ENCODE measurements around the gene DNM1.

The DNM1 gene

DNA sequence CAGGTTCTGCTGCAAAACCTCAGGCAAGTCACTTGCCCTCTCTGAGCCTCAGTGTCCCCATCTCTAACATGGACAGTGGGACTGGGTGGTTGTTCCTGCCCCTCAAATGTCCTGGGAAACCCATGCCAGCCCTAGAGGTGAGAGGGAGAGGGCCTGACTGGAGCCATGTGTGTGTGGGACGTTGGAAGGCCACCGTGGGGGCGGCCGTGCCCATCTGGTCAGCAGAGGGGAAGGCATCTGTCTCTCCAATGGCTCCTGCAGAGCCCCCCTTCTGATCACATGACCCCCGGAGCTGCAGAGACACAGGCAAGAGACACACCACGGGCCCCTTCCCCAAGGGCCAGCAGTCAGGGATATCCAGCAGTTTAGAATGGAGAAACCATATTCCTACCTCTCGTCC lies 1.7 kb downstream of the DNM1 start:
- H3K4me3 ChIP-seq, result peak overlapping the region; percentile 68
- peaks cover 5% of the 10 kb centered on the region; the same call in 1 of the 2 replicates for H3K36me3 ChIP-seq (replicated peaks)
- in situ Hi-C loops (cut with MboI; ENCODE audit: low sequenced_read_pairs), result no loop called here
- no peaks in the 10 kb centered on the region for H3K27me3 ChIP-seq (ENCODE audit: low read depth)
- H3K9me3 ChIP-seq, result no peaks in the 10 kb centered on the region
- no peak for DNase-seq (ENCODE audit: low spot score in 2 of 2)
- H3K4me1 ChIP-seq, result peaks cover 5% of the 10 kb centered on the region; the same call in 1 of the 2 replicates

DNA sequence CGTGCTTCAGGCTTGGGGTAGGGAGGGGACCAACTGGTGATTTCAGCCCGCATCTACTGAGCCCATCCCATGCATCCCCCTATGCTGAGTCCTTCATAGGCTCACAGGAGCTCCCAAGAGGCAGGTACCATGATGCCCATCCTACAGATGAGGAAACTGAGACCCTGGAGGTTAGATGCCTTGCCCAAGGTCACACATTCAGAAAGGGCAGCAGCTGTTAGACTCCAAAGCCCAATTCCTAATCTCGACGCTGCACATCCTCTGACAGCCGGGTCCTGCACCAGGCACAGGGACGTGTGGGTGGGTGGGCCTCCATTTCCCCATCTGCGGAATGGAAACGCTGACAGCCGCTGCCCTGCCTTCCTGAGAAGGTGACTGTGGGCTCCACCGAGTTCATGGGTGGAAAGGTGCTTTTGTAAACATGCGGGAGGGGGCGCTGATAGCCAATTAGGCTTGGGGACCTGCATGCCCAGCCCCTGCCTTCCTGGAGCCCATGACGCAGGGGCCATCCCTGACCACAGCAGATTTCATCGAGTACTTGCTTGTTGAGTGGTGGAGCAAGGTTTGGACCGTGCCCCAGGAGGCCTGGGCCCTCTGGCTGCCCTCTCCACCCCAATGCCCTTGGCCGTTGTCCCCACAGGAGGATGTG lies 2.2 kb downstream of the DNM1 start:
- Histone ChIP-seq H3K4me3 (no peak overlapping the region), H3K27me3 (ENCODE audit: low read depth) (no peaks in the 10 kb centered on the region), H3K36me3 (replicated peaks) (peaks cover 5% of the 10 kb centered on the region; the same call in 1 of the 2 replicates), H3K4me1 (peaks cover 5% of the 10 kb centered on the region; the same call in 1 of the 2 replicates), H3K9me3 (no peaks in the 10 kb centered on the region)
- in situ Hi-C loops (cut with MboI; ENCODE audit: low sequenced_read_pairs), result no loop called here
- no peak for DNase-seq (ENCODE audit: low spot score in 2 of 2)

DNA sequence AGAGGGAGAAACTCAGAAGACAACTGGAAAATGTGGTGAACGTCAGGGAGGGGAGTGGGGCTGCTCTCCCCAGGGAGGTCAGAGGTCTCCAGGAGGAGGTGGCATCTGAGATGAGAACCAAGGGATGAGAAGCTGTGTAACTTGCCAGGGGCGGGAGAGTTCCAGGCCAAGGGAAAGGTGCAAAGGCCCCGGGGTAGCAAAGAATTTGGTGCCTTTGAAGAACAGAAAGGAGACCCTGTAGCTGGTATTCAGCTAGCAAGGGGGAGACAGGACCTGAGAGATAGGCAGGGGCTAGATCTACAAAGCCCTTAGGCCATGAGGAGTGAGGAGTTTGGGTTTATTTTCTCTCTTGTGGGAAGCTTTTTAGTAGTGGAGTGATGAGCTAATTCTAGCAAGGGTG lies 3.3 kb downstream of the DNM1 start:
- no peaks in the 10 kb centered on the region for H3K27me3 ChIP-seq (ENCODE audit: low read depth)
- no peaks in the 10 kb centered on the region for H3K9me3 ChIP-seq
- H3K4me1 ChIP-seq, result peaks cover 5% of the 10 kb centered on the region; the same call in 1 of the 2 replicates
- no peak for DNase-seq (ENCODE audit: low spot score in 2 of 2)
- H3K36me3 ChIP-seq (replicated peaks), result peaks cover 5% of the 10 kb centered on the region; the same call in 1 of the 2 replicates
- H3K4me3 ChIP-seq, result no peak overlapping the region
- in situ Hi-C loops (cut with MboI; ENCODE audit: low sequenced_read_pairs), result no loop called here

DNA sequence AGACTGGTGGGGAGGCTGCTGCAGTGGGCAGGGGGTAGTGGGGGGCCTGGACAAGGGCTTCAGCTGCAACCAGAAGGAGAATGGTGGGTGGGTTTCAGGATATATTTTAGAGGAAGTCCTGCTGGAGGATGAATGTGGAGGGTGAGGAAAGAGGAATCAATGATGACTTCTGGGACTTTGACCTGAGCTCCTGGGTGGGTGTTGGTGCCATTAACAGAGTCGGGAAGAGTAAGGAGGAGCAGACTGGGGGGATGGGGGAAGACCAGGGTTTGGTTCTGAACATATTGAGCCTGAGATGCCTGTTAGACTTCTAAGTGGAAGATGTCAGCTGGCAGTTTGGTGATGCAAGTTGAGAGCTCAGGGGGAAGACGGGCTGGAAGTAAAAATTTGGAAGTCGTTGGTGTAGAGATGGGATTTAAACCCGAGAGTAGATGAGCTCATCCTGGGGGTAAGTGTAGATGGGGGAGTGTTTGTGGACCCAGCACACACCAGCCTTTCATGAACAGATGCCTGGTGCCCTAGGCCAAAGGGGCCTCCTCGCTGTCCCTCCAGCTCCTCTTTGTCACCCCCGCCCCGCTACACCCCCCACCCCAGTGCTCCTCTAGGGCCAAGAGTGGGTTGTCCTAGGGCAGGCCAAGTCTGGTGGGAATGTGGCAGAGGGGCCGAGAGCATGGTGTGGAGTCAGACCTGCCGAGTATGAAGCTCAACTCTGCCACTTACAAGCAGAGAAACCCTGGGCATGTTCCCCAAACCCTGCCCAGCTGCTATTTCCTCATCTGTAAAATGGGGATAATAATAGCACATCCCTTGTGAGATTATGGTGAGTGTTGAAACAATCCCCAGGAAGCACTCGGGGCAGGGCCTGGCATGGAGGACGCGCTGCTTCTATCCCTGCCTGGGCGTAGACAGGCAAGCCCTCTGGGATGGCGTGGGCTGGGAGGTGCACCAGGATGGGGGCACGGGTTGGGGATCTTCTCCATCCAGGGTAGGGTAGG lies 4.0 kb downstream of the DNM1 start:
- in situ Hi-C loops (cut with MboI; ENCODE audit: low sequenced_read_pairs), result no loop called here
- H3K27me3 ChIP-seq (ENCODE audit: low read depth), result no peaks in the 10 kb centered on the region
- no peak for DNase-seq (ENCODE audit: low spot score in 2 of 2)
- peaks cover 5% of the 10 kb centered on the region; the same call in 1 of the 2 replicates for H3K36me3 ChIP-seq (replicated peaks)
- H3K9me3 ChIP-seq, result no peaks in the 10 kb centered on the region
- H3K4me3 ChIP-seq, result no peak overlapping the region
- peaks cover 5% of the 10 kb centered on the region; the same call in 1 of the 2 replicates for H3K4me1 ChIP-seq

DNA sequence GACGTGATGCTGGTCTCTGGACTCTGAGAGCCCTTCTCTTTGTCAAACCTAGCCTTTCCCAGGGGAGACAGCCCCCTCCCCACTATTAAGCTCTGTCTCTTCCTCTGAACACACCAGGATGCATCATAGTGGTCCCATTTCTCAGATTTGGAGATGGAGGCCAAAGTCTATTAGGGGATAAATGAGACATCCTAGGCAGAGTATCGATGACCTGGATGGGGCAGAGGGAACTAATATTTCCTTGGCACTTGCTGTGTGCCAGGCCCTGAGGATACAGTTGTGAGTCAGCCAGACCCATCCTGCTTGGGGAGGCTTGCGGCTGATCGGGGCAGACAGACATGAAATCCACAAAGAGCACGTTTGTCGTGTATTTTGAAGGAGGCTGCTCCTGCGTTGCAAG lies 5.2 kb downstream of the DNM1 start:
- H3K4me3 ChIP-seq, result no peak overlapping the region
- peaks cover 3% of the 10 kb centered on the region; the same call in 1 of the 2 replicates for H3K36me3 ChIP-seq (replicated peaks)
- no peaks in the 10 kb centered on the region for H3K9me3 ChIP-seq
- no peak for DNase-seq (ENCODE audit: low spot score in 2 of 2)
- in situ Hi-C loops (cut with MboI; ENCODE audit: low sequenced_read_pairs), result no loop called here
- H3K4me1 ChIP-seq, result peaks cover 5% of the 10 kb centered on the region; the same call in 1 of the 2 replicates
- no peaks in the 10 kb centered on the region for H3K27me3 ChIP-seq (ENCODE audit: low read depth)

DNA sequence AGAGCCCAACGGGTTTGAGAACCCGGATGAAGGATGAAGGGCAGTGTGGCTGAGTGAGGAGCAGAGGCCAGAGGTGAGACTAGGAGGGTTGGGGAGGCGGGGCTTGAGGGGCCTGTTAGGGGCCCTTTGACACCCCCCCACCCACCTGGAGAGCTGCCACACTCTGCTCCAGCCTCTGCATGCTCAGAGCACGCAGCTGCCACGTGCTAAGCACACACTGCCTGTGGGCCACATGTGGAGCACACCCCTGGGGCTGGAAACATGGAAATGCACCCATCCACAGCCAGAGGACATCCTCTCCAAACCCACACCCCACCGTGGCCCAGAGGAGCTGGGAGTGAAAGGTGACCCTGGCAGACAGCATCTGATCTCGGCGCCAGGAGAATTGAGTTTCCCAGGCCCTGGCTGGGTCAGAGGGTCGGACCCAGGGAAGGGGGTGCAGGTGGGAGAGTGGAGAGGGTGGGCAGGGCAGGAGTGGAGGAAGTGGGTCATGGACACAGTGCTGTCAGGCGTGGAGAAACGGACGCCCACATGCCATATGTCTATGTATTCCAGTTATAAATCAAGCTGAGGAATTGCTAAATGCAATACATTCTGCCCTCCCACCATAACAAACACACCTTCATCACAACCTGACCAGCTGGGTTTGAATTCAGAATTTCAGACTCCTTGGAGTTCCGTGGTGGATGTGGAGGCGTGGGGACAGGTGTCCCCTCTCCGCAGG lies 5.9 kb downstream of the DNM1 start:
- H3K9me3 ChIP-seq, result no peaks in the 10 kb centered on the region
- no peak for DNase-seq (ENCODE audit: low spot score in 2 of 2)
- H3K4me1 ChIP-seq, result peaks cover 5% of the 10 kb centered on the region; the same call in 1 of the 2 replicates
- peaks cover 3% of the 10 kb centered on the region; the same call in 1 of the 2 replicates for H3K36me3 ChIP-seq (replicated peaks)
- H3K27me3 ChIP-seq (ENCODE audit: low read depth), result no peaks in the 10 kb centered on the region
- in situ Hi-C loops (cut with MboI; ENCODE audit: low sequenced_read_pairs), result no loop called here
- H3K4me3 ChIP-seq, result no peak overlapping the region

DNA sequence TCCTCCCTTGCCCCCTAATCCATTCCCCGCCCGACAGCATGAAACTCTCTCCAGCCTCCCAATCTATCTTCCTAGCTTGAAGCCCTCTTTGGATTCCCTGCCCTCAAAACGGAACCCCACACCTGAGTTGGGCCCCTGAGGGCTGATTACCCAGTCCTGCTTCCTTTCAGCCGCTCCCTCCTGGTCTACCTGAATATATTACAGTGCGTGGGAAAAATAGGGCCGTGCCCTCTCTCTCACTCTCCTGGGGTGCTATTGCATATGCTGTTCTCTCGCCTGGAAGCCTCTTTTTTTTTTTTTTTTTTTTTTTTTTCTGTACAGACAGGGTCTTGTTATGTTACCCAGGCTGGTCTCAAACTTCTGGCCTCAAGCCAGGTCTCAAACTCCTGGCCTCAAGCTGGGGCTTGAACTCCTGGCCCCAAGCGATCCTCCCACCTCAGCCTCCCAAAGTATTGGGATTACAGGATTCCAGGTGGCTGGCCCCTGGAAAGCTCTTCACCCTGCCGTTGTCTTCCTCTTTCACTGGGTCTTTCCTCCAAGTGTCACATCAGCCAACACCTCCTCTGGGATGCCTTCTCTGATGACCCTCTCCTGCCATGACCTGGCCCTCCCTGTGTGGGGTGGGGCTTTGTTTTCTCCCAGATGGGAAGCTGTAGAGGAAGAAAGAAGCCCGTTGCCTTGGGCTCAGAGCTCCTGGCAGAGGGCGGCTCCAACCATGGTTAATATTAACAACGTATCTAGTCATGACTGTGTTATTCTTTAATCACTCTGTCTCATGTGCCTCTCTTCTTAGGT lies 8.2 kb downstream of the DNM1 start:
- H3K27me3 ChIP-seq (ENCODE audit: low read depth), result no peaks in the 10 kb centered on the region
- DNase-seq (ENCODE audit: low spot score in 2 of 2), result no peak
- H3K36me3 ChIP-seq (replicated peaks), result peaks cover 3% of the 10 kb centered on the region; the same call in 1 of the 2 replicates
- no peak overlapping the region for H3K4me3 ChIP-seq
- no peaks in the 10 kb centered on the region for H3K9me3 ChIP-seq
- in situ Hi-C loops (cut with MboI; ENCODE audit: low sequenced_read_pairs), result no loop called here
- H3K4me1 ChIP-seq, result no peaks in the 10 kb centered on the region

DNA sequence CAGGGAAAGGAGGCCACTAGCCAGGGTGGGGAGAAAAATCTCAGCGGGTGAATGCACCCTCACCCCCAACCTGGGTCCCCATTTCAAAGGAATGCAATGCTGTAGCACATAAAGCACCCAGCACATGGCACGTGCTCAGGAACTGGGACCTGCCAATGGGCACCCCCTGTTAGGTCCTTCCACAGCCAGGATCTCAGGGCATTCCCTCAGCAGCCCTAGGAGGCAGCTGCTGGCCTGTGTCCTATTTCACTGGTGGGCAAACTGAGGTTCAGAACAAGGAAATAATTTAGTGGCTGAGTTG lies 8.8 kb downstream of the DNM1 start:
- Histone ChIP-seq H3K4me1 (no peaks in the 10 kb centered on the region), H3K36me3 (replicated peaks) (peaks cover 3% of the 10 kb centered on the region; the same call in 1 of the 2 replicates), H3K27me3 (ENCODE audit: low read depth) (no peaks in the 10 kb centered on the region), H3K9me3 (no peaks in the 10 kb centered on the region), H3K4me3 (no peak overlapping the region)
- no peak for DNase-seq (ENCODE audit: low spot score in 2 of 2)
- in situ Hi-C loops (cut with MboI; ENCODE audit: low sequenced_read_pairs), result no loop called here

DNA sequence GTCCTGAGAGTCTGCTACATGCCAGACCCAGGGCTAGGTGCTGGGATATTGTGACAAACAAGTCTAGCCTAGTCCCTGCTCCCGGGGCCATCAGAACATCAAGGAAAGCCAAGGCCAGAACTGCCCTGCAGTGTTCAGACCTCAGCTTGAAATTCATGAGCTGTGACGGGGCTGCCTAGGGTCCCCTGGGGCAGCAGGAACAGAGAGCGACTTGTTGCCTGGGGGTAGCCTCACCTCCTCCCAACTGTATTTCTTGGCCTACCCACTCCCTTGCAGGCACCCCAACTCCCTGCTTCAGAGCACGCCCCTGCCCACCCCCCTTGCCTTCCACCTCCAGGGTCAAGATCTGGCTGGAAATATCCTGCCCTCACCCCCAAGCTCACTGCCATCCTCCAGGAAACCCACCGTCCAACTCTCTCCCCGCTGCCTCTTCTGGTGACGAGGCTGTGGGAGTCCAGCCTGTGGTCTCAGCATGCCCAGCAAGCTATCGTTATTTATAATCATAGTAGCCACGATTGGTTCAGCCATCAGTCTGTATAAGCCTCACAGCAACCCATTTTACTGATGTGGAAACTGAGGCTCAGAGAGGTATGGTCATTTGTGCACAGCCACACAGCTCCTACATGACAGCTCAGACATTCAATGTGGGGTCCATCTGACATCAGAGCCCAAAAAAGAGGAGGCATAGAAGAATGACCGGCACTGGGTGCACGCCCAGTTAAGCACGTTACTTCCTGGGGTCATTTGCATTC lies 10.7 kb downstream of the DNM1 start:
- Histone ChIP-seq H3K4me1 (no peaks in the 10 kb centered on the region), H3K4me3 (no peak overlapping the region), H3K9me3 (no peaks in the 10 kb centered on the region), H3K27me3 (ENCODE audit: low read depth) (no peaks in the 10 kb centered on the region), H3K36me3 (replicated peaks) (peaks cover 4% of the 10 kb centered on the region)
- no peak for DNase-seq (ENCODE audit: low spot score in 2 of 2)
- in situ Hi-C loops (cut with MboI; ENCODE audit: low sequenced_read_pairs), result no loop called here

DNA sequence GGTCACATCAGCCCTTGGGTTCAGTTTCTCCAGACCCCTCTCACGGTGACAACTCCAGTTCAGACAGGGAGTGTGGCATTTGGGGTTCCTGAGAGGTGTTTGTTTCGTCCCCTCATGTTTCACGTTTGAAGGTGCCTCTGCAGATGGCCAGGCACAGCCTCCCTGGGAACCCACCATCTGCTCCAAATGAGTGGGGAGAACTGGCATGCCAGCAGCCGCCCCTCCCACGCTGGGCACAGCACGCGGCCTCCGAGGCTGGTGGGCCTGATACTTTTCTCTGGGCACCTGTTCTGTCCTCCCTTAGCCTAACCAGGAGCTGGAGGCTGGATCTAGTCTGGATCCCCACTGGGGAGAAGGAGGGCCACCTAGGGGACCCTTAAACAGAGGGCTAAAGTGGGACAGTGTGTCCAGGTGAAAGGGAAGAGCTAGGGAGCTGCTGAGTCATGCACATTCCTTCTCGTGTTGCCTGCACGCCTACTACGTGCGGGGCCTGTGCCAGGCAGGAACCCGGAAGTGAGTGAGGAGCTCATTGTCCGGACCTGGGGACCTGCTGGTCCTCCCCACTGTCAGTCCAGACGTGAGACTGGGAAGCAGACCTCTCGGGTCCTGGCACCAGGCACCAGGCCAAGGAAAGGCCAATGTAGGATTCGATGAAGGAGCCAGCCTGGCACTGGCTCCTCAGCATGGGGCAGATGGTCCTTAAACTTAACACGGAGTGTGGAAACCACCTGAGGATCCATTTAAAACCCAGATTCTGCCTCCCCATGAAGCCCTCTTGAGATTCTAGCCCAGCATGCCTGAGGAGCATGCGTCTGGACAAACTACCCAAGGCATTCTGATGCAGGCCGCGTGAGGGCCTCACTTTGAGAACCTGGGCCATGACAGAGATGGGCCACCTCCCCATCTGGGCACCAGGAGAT lies 11.7 kb downstream of the DNM1 start:
- Histone ChIP-seq H3K27me3 (ENCODE audit: low read depth) (no peaks in the 10 kb centered on the region), H3K9me3 (no peaks in the 10 kb centered on the region), H3K4me1 (no peaks in the 10 kb centered on the region), H3K4me3 (no peak overlapping the region), H3K36me3 (replicated peaks) (peaks cover 8% of the 10 kb centered on the region)
- in situ Hi-C loops (cut with MboI; ENCODE audit: low sequenced_read_pairs), result no loop called here
- no peak for DNase-seq (ENCODE audit: low spot score in 2 of 2)

DNA sequence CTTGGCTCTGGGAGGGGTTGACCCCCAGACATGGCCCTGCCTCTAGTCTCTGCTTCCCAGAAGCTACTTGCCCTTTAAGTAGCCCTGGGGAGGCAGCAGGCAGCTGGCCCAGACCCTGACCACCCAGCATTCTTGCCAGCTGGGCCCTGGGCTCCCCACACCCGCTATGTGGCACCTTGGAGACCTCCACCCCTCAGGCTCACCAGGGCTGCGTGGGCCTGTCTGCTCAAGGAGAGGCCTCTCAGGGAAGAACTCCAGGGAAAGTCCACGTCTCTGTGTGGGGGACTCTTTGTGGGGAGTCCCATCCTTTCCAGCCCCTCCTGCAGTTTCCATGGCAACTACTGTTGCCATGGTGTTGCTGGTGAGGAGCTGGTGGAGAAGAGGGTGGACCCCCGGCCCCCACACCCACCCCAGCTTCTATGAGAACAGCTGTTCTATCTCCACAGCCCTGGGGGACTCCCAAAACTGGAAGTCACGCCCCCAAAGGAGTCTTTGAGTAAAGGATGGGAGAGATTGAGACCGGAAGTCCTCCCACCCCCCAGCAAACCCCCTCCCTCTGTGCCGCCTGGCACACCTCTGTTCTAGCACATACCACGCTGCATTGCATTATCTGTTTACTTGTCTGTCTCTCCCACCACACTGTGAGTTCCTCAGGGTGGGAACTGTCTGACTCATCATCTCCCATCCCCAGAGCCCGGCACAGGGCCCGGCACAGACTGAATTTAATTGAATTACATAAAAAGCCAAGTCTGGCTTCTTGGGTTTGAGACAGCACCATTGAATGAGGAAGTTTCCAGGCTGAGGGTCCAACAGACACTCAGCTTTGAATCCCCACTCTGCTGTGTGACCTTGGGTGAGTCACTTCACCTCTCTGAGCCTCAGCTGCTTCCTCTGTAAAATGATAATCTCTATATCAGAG lies 12.6 kb downstream of the DNM1 start:
- in situ Hi-C loops (cut with MboI; ENCODE audit: low sequenced_read_pairs), result no loop called here
- H3K4me3 ChIP-seq, result no peak overlapping the region
- no peaks in the 10 kb centered on the region for H3K9me3 ChIP-seq
- no peak for DNase-seq (ENCODE audit: low spot score in 2 of 2)
- no peaks in the 10 kb centered on the region for H3K27me3 ChIP-seq (ENCODE audit: low read depth)
- no peaks in the 10 kb centered on the region for H3K4me1 ChIP-seq
- peaks cover 11% of the 10 kb centered on the region for H3K36me3 ChIP-seq (replicated peaks)

All from HAP-1 (cell line).